ENCODE results near the gene APOB. TPM values are rescaled to one million over a fixed set of nuclear protein-coding genes. Genes with fewer than 3 reads are reported as not detected.

The APOB gene
- total RNA-seq, 4 donors from 2014 or later: 0.05 to 8.8 (median 2.3) TPM

DNA sequence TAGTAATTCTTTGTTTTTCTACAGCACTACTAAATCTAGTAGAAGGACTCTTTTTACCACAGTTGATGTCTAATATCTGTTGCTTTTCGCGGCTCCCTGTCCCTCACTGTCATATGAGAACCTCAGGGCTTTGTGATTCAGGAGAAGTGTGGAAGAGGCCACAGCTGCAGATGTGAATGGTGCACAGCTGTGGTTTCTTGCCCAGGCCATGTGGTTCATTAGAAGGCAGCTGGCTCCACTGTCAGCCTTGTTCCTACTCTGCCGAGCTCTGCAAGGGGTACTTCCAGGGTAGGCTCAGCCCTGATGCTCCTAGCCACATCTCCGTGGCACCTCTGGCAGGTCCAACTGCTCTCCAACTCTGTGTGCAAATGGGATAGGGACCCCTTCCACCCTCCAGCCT is 83.9 kb downstream of the APOB start:
- H3K27ac ChIP-seq: no peak overlapping the region
- H3K27me3 ChIP-seq: no peaks in the 10 kb centered on the region
- no peaks in the 10 kb centered on the region for H3K9me3 ChIP-seq
- in situ Hi-C loops (cut with MboI; ENCODE audit: low sequenced_read_pairs in 4 of 4) (loop anchor here (5.0 to 25.0 kb wide), 5 partner anchors 175 to 598 kb away; partner anchors contain the start of genes GDF7 (in 1 of the 4), PUM2 (in 1 of the 4) and RHOB (in 1 of the 4)), intact Hi-C loops (cut with DNase I; ENCODE audit: low total_unique reads) (no loop called here)
- no peak overlapping the region for H3K4me3 ChIP-seq
- no peak for TF ChIP-seq POLR2A (IDR thresholded peaks at IDR 0.05)
- TF ChIP-seq, protein P1, sequence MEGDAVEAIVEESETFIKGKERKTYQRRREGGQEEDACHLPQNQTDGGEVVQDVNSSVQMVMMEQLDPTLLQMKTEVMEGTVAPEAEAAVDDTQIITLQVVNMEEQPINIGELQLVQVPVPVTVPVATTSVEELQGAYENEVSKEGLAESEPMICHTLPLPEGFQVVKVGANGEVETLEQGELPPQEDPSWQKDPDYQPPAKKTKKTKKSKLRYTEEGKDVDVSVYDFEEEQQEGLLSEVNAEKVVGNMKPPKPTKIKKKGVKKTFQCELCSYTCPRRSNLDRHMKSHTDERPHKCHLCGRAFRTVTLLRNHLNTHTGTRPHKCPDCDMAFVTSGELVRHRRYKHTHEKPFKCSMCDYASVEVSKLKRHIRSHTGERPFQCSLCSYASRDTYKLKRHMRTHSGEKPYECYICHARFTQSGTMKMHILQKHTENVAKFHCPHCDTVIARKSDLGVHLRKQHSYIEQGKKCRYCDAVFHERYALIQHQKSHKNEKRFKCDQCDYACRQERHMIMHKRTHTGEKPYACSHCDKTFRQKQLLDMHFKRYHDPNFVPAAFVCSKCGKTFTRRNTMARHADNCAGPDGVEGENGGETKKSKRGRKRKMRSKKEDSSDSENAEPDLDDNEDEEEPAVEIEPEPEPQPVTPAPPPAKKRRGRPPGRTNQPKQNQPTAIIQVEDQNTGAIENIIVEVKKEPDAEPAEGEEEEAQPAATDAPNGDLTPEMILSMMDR (IDR thresholded peaks at IDR 0.05 in 4 of 5, conservative IDR thresholded peaks at IDR 0.05 in 1 of 5): no peak
- H3K36me3 ChIP-seq: no peaks in the 10 kb centered on the region
- DNase-seq: no peak
- no peak for ATAC-seq
- peaks cover 6 to 9% of the 10 kb centered on the region in 2 donors for H3K4me1 ChIP-seq

GRCh38 chr2:20959252-20959651 is 84.6 kb downstream of the APOB start:
- H3K36me3 ChIP-seq: no peaks in the 10 kb centered on the region
- TF ChIP-seq POLR2A (IDR thresholded peaks at IDR 0.05): no peak
- TF ChIP-seq, protein P1 (IDR thresholded peaks at IDR 0.05 in 4 of 5, conservative IDR thresholded peaks at IDR 0.05 in 1 of 5): no peak
- H3K9me3 ChIP-seq: no peaks in the 10 kb centered on the region
- intact Hi-C loops (cut with DNase I; ENCODE audit: low total_unique reads) (no loop called here), in situ Hi-C loops (cut with MboI; ENCODE audit: low sequenced_read_pairs in 4 of 4) (loop anchor here in 2 of 4 donors (25.0 kb wide), 2 partner anchors 522 to 597 kb away; partner anchors contain the start of genes PUM2 (in 1 of the 2) and RHOB (in 1 of the 2))
- no peak overlapping the region for H3K27ac ChIP-seq
- H3K4me3 ChIP-seq: no peak overlapping the region
- DNase-seq (no peak), ATAC-seq (no peak)
- H3K4me1 ChIP-seq: peaks cover 6 to 9% of the 10 kb centered on the region in 2 donors
- no peaks in the 10 kb centered on the region for H3K27me3 ChIP-seq

DNA sequence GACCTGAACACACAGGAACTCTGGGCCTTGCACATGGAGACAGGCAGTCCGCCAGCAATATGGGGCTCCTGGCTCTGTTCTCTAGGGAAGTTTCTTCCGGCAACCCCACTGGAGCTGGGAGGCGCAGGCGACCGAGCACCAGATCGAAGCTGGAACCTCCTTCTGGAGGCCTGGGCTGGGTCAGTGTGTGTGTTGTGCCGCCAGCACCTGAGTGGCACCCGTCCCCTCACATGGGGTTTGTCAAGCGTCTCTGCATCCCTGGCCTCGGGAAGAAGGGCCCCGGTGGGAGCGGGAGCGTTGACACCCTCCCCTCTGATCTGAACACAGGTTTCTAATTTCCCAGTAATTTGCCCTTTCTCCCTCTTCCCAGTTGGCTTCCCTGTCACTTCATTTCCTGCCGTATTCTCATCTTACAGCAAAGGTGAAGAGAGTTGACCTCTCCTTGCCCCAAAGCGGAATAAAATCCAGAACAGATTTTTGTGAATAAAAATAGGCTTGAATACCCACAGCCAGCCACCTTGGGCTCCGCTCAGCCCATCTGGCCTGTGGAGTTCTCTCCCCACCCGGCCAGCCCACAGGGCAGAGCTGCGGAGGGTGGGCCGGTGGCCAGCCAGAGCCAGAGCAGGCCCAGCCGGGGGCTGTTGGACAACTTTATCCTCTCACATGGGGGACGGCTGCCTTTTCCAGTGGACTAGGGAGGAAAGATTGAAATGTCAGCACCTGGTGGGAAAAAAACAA is 85.9 kb downstream of the APOB start:
- intact Hi-C loops (cut with DNase I; ENCODE audit: low total_unique reads): no loop called here
- ATAC-seq (no peak), DNase-seq (no peak)
- no peaks in the 10 kb centered on the region for H3K27me3 ChIP-seq
- H3K4me1 ChIP-seq: peaks cover 6 to 9% of the 10 kb centered on the region in 2 donors
- in situ Hi-C loops (cut with MboI; ENCODE audit: low sequenced_read_pairs in 4 of 4): loop anchor here in 2 of 4 donors (25.0 kb wide), 2 partner anchors 521 to 596 kb away; partner anchors contain the start of genes PUM2 (in 1 of the 2) and RHOB (in 1 of the 2)
- no peak overlapping the region for H3K4me3 ChIP-seq
- no peak for TF ChIP-seq POLR2A (IDR thresholded peaks at IDR 0.05)
- TF ChIP-seq, protein P1 (IDR thresholded peaks at IDR 0.05 in 4 of 5, conservative IDR thresholded peaks at IDR 0.05 in 1 of 5): no peak
- no peaks in the 10 kb centered on the region for H3K9me3 ChIP-seq
- H3K36me3 ChIP-seq: no peaks in the 10 kb centered on the region
- H3K27ac ChIP-seq: no peak overlapping the region

DNA sequence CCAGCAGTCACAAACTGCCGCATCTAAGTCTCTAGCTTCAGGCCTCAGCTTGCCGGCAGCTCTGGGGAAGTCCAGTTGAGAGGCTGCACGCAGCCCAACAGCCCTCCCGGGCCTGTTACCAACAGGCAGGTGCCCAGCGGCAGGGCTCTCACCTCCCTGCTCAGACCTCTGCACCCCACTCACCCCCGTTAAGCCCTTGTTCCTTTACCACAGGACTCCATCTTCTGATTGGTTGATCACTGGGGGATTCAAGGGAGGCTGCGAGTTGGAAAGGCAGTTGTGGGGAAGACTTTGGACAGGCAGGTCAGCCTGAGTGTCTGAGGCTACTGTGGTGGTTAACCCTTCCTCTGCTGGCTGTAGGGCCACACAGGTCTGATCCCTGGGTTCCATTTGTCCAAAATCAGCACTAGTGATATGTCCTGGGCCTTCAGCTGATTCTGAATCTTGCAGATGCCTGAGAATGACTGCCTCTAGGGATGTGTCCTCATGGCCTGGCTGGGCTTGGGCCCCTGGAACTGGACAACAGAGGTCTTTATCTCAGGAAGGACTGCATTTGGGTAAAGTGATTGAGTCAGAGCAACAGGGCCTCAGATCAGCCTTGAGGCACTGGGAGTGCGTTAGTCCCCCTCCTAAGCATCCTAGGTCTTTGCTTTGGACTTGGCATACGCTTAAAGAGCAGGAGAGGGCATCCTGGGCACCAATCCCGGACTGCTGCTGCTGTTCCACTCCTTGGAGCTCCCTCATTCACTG is 88.4 kb downstream of the APOB start:
- in situ Hi-C loops (cut with MboI; ENCODE audit: low sequenced_read_pairs in 4 of 4) (loop anchor here in 2 of 4 donors (25.0 kb wide), 2 partner anchors 518 to 593 kb away; partner anchors contain the start of genes PUM2 (in 1 of the 2) and RHOB (in 1 of the 2)), intact Hi-C loops (cut with DNase I; ENCODE audit: low total_unique reads) (no loop called here)
- Histone ChIP-seq H3K36me3 (no peaks in the 10 kb centered on the region), H3K9me3 (no peaks in the 10 kb centered on the region), H3K27ac (no peak overlapping the region), H3K4me1 (no peaks in the 10 kb centered on the region), H3K4me3 (no peak overlapping the region), H3K27me3 (peaks cover 0 to 2% (median 0%) of the 10 kb centered on the region in 3 donors)
- no peak for ATAC-seq
- TF ChIP-seq, protein P1 (IDR thresholded peaks at IDR 0.05 in 4 of 5, conservative IDR thresholded peaks at IDR 0.05 in 1 of 5): no peak
- no peak for TF ChIP-seq POLR2A (IDR thresholded peaks at IDR 0.05)
- DNase-seq: no peak

All from gastrocnemius medialis (tissue), 4 donors.